ENCODE measurements around the gene MAT2B. TPM values are rescaled to one million over a fixed set of nuclear protein-coding genes. Genes with fewer than 3 reads are reported as not detected.
A peak's percentile ranks its signal among the peaks of the same experiment; 100 is the strongest.

MAT2B gene
- polyA plus RNA-seq, 1 donor (not counting 4 experiments of a cell fraction or from before 2014, with no cell fraction given), result 68.5 TPM

DNA sequence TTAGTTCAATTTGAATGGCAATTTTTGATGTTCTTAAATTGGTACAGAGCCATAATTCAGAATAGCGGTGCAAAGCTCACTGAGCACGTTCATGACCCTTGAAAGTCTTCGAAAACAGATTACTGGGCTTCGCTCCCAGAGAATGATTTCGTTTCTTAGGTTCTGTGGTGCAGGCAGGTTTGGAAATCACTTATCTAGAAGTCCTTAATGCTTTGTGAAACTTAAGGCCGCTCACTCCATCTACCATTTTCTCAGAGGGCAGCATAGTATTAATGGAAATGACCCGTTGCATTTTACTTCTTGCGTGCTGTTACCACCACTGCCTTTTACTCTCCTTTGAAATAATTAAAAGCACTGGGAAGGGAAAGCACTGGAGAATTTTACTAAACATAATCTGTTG lies 2.9 kb upstream of the MAT2B start:
- TF ChIP-seq EZH2 (IDR thresholded peaks at IDR 0.05; ENCODE audit: low read length), result no peak
- TF ChIP-seq, protein P1, sequence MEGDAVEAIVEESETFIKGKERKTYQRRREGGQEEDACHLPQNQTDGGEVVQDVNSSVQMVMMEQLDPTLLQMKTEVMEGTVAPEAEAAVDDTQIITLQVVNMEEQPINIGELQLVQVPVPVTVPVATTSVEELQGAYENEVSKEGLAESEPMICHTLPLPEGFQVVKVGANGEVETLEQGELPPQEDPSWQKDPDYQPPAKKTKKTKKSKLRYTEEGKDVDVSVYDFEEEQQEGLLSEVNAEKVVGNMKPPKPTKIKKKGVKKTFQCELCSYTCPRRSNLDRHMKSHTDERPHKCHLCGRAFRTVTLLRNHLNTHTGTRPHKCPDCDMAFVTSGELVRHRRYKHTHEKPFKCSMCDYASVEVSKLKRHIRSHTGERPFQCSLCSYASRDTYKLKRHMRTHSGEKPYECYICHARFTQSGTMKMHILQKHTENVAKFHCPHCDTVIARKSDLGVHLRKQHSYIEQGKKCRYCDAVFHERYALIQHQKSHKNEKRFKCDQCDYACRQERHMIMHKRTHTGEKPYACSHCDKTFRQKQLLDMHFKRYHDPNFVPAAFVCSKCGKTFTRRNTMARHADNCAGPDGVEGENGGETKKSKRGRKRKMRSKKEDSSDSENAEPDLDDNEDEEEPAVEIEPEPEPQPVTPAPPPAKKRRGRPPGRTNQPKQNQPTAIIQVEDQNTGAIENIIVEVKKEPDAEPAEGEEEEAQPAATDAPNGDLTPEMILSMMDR (optimal IDR thresholded peaks at IDR 0.05 in 1 of 3, IDR thresholded peaks at IDR 0.05 in 1 of 3, conservative IDR thresholded peaks at IDR 0.05 in 1 of 3; ENCODE audit: extremely low read depth in 1 of 3, insufficient read depth in 2 of 3, low read length in 3 of 3), result no peak
- Histone ChIP-seq H3K4me3 (ENCODE audit: control insufficient read depth in 2 of 3, extremely low read depth in 1 of 3, insufficient read depth in 2 of 3, low read depth in 1 of 3, low read length in 3 of 3) (peak overlapping the region in 2 of 3 experiments; percentile 90 to 94), H3K9me1 (ENCODE audit: control insufficient read depth, extremely low read depth, insufficient read depth, low read length) (no peaks in the 10 kb centered on the region), H3K4me2 (ENCODE audit: control insufficient read depth, extremely low read depth, insufficient read depth, low read depth, low read length) (peak overlapping the region; percentile 99), H3K9ac (ENCODE audit: control insufficient read depth, extremely low read depth, insufficient read depth, low read length) (peak overlapping the region; percentile 89), H3K27ac (ENCODE audit: control insufficient read depth, insufficient read depth, low read length) (peak overlapping the region; percentile 94), H3K27me3 (ENCODE audit: control insufficient read depth, extremely low read depth, insufficient read depth, low read length) (no peaks in the 10 kb centered on the region), H3K36me3 (ENCODE audit: control insufficient read depth in 2 of 2, extremely low read depth in 1 of 2, insufficient read depth in 2 of 2, low read length in 2 of 2) (no peaks in the 10 kb centered on the region), H3K9me3 (ENCODE audit: control insufficient read depth, low read depth, low read length) (no peaks in the 10 kb centered on the region), H2AFZ (ENCODE audit: control insufficient read depth, low read length) (peak overlapping the region; percentile 88), H3K79me2 (ENCODE audit: control insufficient read depth, insufficient read depth, low read length) (peaks cover 17% of the 10 kb centered on the region), H4K20me1 (ENCODE audit: control insufficient read depth, extremely low read depth, insufficient read depth, low read length) (peaks cover 2% of the 10 kb centered on the region), H3K4me1 (ENCODE audit: control insufficient read depth, extremely low read depth, insufficient read depth, low read length) (peaks cover 21% of the 10 kb centered on the region)
- FAIRE-seq (no peak), DNase-seq (ENCODE audit: low read depth, low spot score) (no peak)
- dilution Hi-C loops (cut with MboI; ENCODE audit: extremely low pct_ligation_motif_present, low sequenced_read_pairs), result no loop called here

DNA sequence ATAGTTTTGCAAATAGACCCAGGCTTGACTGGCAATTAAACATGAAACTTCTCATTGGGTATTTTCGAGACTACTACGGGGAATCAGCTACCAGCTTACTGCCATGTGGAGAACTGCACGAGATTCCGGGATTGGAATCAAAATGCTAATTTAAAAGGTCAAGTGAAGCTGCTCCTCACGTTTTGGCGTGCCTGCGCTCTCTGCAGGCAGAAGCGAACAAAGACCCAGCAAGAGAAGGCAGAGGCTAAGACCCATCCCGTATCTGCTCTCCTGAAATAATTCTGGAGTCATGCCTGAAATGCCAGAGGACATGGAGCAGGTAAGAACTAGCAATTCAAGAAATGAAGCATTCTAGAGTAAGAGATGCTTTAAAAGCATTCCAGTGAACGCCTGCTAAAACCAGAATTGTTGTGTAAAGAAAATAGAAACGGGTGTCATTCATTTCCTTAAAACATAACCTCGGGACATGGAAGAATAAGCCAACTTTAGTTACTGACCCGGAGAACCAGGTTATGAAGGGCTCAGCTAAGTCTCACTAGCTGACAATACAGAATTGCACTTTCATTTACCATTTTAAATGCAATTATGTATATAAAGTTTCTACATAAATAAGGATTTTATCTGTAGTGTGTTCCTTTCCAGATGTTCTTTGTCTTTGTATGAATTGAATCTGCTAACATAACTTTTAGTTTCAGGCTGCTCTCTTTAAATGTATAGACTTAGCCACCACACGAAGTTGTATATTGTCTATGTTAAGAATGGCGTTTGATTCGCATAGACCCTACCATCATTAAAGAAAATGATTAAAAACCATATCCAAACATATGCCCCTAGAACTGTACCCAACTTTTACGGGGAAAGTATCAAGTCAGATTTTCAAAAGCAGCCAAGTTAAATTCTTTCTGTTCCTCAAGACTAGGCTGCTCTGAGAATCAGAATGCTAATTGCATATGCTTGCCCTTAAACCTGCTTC lies 2.0 kb upstream of the MAT2B start:
- H3K9ac ChIP-seq (ENCODE audit: control insufficient read depth, extremely low read depth, insufficient read depth, low read length), result peak overlapping the region; percentile 89
- TF ChIP-seq EZH2 (IDR thresholded peaks at IDR 0.05; ENCODE audit: low read length), result no peak
- TF ChIP-seq, protein P1 (optimal IDR thresholded peaks at IDR 0.05 in 1 of 3, IDR thresholded peaks at IDR 0.05 in 1 of 3, conservative IDR thresholded peaks at IDR 0.05 in 1 of 3; ENCODE audit: extremely low read depth in 1 of 3, insufficient read depth in 2 of 3, low read length in 3 of 3), result peak; percentile 29 to 70 (median 60)
- FAIRE-seq, result peak; percentile 94

More for the DNA sequence above, 2.0 kb upstream of the MAT2B start:
- DNase-seq (ENCODE audit: low read depth, low spot score), result peak; percentile 38
- no peaks in the 10 kb centered on the region for H3K36me3 ChIP-seq (ENCODE audit: control insufficient read depth in 2 of 2, extremely low read depth in 1 of 2, insufficient read depth in 2 of 2, low read length in 2 of 2)
- H2AFZ ChIP-seq (ENCODE audit: control insufficient read depth, low read length), result peak overlapping the region; percentile 88
- peak overlapping the region; percentile 94 for H3K27ac ChIP-seq (ENCODE audit: control insufficient read depth, insufficient read depth, low read length)
- no peaks in the 10 kb centered on the region for H3K9me1 ChIP-seq (ENCODE audit: control insufficient read depth, extremely low read depth, insufficient read depth, low read length)
- H3K27me3 ChIP-seq (ENCODE audit: control insufficient read depth, extremely low read depth, insufficient read depth, low read length), result no peaks in the 10 kb centered on the region
- peaks cover 2% of the 10 kb centered on the region for H4K20me1 ChIP-seq (ENCODE audit: control insufficient read depth, extremely low read depth, insufficient read depth, low read length)
- peaks cover 23% of the 10 kb centered on the region for H3K4me1 ChIP-seq (ENCODE audit: control insufficient read depth, extremely low read depth, insufficient read depth, low read length)
- peak overlapping the region; percentile 8 to 94 (median 90) for H3K4me3 ChIP-seq (ENCODE audit: control insufficient read depth in 2 of 3, extremely low read depth in 1 of 3, insufficient read depth in 2 of 3, low read depth in 1 of 3, low read length in 3 of 3)
- H3K9me3 ChIP-seq (ENCODE audit: control insufficient read depth, low read depth, low read length), result no peaks in the 10 kb centered on the region
- H3K79me2 ChIP-seq (ENCODE audit: control insufficient read depth, insufficient read depth, low read length), result peaks cover 26% of the 10 kb centered on the region
- dilution Hi-C loops (cut with MboI; ENCODE audit: extremely low pct_ligation_motif_present, low sequenced_read_pairs), result no loop called here
- H3K4me2 ChIP-seq (ENCODE audit: control insufficient read depth, extremely low read depth, insufficient read depth, low read depth, low read length), result peak overlapping the region; percentile 99
